Transverse colon (tissue), 4 donors: Measurements from ENCODE around the gene CD40LG. TPM values are rescaled to one million over a fixed set of nuclear protein-coding genes. Genes with fewer than 3 reads are reported as not detected.

Experiments used
- DNase-seq: peaks from one replicate; pipeline ENCODE4 v3.0.0-alpha.2; 2019
- H3K27ac ChIP-seq, 4 donors: fragments of 200-600 bp; sonication (generic); 2 replicates each; pipeline ENCODE4 v1.5.1; 2016 to 2018; ENCODE audit warnings: inconsistent platforms in 4 of 4
- H3K27me3 ChIP-seq: fragments of 200-600 bp; sonication (generic); 2 replicates; pipeline ENCODE4 v1.5.1; 2017; ENCODE audit warnings: inconsistent platforms
- H3K36me3 ChIP-seq, 4 donors: fragments of 200-600 bp; sonication (generic); 2 replicates each; pipeline ENCODE4 v1.5.1; 2017 to 2019; ENCODE audit warnings: inconsistent platforms in 4 of 4
- H3K4me1 ChIP-seq, 4 donors: fragments of 200-600 bp; sonication (generic); 2 replicates each; pipeline ENCODE4 v1.5.1; 2017 to 2020; ENCODE audit warnings: inconsistent platforms in 4 of 4
- H3K4me3 ChIP-seq, 4 donors: fragments of 200-600 bp; sonication (generic); 1 replicate in 1 of 4; 2 replicates in 3 of 4; pipeline versions ENCODE4 v1.5.1 to v1.6.1; 2017 to 2019; ENCODE audit warnings: inconsistent platforms in 4 of 4
- H3K9me3 ChIP-seq, 2 donors: fragments of 200-600 bp; sonication (generic); 2 replicates each; pipeline ENCODE4 v1.5.1; 2017 to 2019; ENCODE audit warnings: inconsistent platforms in 2 of 2
- EP300 ChIP-seq: sonication (generic); formaldehyde crosslinking; IDR thresholded peaks from one replicate; pipeline ENCODE4 v1.6.1; 2017; ENCODE audit warnings: antibody characterized with exemption, low read depth
- POLR2A ChIP-seq: fragments of 450-650 bp; IDR thresholded peaks from one replicate; pipeline ENCODE4 v1.6.1; 2016; ENCODE audit warnings: antibody characterized with exemption, mild to moderate bottlenecking, moderate library complexity
- POLR2AphosphoS5 ChIP-seq, 3 donors: sonication (generic); formaldehyde crosslinking; IDR thresholded peaks; one replicate each; pipeline ENCODE4 v1.6.1; 2016; ENCODE audit warnings: antibody characterized with exemption in 3 of 3
- WGBS, 2 donors: methylation state at CpG; one replicate each; pipeline ENCODE4 v1.1.5; 2018; ENCODE audit warnings: low coverage in 1 of 2; 5-methylcytosine and 5-hydroxymethylcytosine counted together
- in situ Hi-C, 4 donors: fragments of 200-750 bp; cut with MboI; loops; one replicate each; pipeline versions ENCODE4 v1.15.0 to v1.15.1; 2017; ENCODE audit warnings: low sequenced_read_pairs in 3 of 4, low pct_ligation_motif_present in 1 of 4, low pct_unique_long_range_greater_than_20kb in 1 of 4
- intact Hi-C: fragments of 100-400 bp; cut with DNase I; formaldehyde crosslinking; loops from one replicate; pipeline ENCODE4 v1.15.1; 2023; ENCODE audit warnings: low total_unique reads
- total RNA-seq, 4 donors: library from RNA; depleted of rRNA; stranded (reverse); fragments of >200 nt; gene quantifications; one replicate each; pipeline ENCODE4 v1.1.0, GENCODE V29; 2016
- TF ChIP-seq, protein P1 (sequence below), 5 experiments: fragments of 200-600 bp in 3 of 5; fragments of 450-650 bp in 2 of 5; sonication (generic) in 3 of 5; IDR thresholded peaks; 1 replicate in 2 of 5; 2 replicates in 3 of 5; pipeline ENCODE4 v1.5.1; 2016 to 2017; ENCODE audit warnings: antibody characterized with exemption in 5 of 5, inconsistent platforms in 3 of 5, mild to moderate bottlenecking in 2 of 5, moderate library complexity in 1 of 5

The CD40LG gene
- total RNA-seq, 4 donors from 2014 or later, result 0.64 TPM; not detected in 3

DNA sequence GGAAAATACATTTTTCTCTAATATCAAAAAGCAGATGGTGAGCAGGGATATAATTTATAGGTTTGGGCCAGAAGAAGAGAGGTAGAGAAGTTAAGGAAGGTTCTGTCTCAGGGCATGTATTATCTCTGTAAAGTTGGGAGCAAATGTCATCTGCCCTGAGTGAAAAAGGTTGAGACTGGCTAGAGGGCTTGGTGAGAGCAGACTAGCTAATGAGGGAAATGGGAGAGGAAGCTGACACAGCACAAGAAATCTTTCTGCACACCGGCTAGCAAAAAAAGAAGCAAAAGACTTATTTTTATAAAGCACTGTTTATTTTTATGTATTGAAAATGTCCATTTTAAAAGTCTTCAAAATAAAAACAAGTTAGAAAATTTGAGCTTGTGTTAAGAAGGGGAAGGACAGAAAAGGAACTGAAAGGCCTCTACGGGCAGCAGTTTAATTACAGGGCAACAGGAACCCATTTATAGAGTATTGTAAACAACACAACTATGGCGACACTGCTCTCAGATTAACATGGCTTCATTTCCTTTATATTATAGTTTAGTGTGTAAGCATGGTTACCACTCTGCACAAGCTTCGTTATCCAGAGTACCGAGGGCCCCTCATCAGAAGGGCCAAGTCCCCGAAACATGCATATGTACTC lies 17.4 kb downstream of the CD40LG start:
- Histone ChIP-seq H3K4me3 (no peak overlapping the region), H3K27ac (no peak overlapping the region), H3K9me3 (no peaks in the 10 kb centered on the region), H3K36me3 (no peaks in the 10 kb centered on the region), H3K27me3 (no peaks in the 10 kb centered on the region), H3K4me1 (no peaks in the 10 kb centered on the region)
- TF ChIP-seq POLR2A (no peak), EP300 (no peak), POLR2AphosphoS5 (IDR thresholded peaks at IDR 0.05) (no peak)
- TF ChIP-seq, protein P1, sequence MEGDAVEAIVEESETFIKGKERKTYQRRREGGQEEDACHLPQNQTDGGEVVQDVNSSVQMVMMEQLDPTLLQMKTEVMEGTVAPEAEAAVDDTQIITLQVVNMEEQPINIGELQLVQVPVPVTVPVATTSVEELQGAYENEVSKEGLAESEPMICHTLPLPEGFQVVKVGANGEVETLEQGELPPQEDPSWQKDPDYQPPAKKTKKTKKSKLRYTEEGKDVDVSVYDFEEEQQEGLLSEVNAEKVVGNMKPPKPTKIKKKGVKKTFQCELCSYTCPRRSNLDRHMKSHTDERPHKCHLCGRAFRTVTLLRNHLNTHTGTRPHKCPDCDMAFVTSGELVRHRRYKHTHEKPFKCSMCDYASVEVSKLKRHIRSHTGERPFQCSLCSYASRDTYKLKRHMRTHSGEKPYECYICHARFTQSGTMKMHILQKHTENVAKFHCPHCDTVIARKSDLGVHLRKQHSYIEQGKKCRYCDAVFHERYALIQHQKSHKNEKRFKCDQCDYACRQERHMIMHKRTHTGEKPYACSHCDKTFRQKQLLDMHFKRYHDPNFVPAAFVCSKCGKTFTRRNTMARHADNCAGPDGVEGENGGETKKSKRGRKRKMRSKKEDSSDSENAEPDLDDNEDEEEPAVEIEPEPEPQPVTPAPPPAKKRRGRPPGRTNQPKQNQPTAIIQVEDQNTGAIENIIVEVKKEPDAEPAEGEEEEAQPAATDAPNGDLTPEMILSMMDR (IDR thresholded peaks at IDR 0.05), result no peak
- DNase-seq, result no peak
- in situ Hi-C loops, result no loop called here
- WGBS, 2 donors, result 71 to 83% methylated on average over 4 to 6 of the region's 6 CpGs
- intact Hi-C loops, result no loop called here

DNA sequence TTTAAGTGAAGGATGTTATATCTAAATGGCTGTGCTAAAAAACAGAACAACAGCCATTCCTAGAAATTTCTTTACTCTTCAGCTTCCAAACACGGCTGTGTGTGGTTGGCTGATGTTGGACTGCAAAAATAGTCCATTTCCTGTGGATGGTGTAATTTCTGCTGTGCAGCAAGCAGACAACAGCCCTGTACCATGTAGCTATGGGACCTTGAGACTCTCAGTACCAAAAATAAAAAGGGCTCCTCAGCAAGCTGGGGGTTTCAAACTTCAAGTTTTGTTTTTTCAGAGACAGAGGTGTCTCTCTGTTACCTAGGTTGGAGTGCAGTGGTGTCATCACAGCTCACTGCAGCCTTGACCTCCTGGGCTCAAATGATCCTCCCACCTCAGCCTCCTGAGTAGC lies 18.1 kb downstream of the CD40LG start:
- Histone ChIP-seq H3K4me3 (no peak overlapping the region), H3K4me1 (no peaks in the 10 kb centered on the region), H3K27me3 (no peaks in the 10 kb centered on the region), H3K27ac (no peak overlapping the region), H3K9me3 (no peaks in the 10 kb centered on the region), H3K36me3 (no peaks in the 10 kb centered on the region)
- intact Hi-C loops, result no loop called here
- 56% methylated on average over 1 of the region's 1 CpG; no CpG with 5 or more reads in 1 of the 2 donors for WGBS, 2 donors
- TF ChIP-seq POLR2A, result no peak
- TF ChIP-seq EP300, result no peak
- TF ChIP-seq, protein P1 (IDR thresholded peaks at IDR 0.05), result no peak
- no peak for TF ChIP-seq POLR2AphosphoS5 (IDR thresholded peaks at IDR 0.05)
- in situ Hi-C loops, result no loop called here
- DNase-seq, result no peak

DNA sequence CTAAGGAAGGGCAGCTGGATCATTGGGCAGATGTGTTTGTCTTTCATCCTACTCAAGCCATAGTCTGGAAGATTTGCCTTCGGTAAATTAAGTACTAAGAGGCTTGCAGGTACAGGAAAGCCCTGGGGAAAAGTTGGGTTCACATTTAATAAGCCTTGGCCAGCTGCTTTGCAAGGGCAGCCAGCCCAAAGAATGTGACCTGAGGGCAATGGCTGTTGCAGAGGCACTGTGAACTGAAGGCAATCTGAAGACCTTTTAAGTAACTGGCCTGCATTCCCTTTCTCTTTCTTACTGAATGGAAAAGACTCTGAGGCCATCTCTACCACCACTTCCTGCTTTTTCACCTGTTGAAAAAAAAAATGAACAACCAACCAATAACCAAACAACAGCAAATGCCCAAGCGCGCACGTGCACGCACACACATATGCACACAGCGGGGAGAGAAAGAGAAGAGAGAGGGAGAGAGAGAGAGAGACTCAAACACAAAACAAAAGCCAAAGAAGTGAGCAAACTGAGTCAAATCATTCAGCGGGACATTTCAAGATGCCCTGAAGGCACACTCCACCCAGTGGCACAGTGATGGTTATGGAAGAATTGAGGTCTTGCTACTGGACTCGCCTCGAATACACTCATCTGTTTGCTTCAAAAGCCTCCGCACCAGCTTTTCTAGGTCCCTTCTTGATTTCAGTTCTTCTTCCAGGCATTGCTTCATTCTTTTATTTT lies 19.6 kb downstream of the CD40LG start:
- no peaks in the 10 kb centered on the region for H3K4me1 ChIP-seq
- H3K27ac ChIP-seq, result no peak overlapping the region
- WGBS, 2 donors, result 84% methylated on average over 10 of the region's 10 CpGs; no CpG with 5 or more reads in 1 of the 2 donors
- in situ Hi-C loops, result no loop called here
- DNase-seq, result no peak
- TF ChIP-seq EP300 (no peak), POLR2AphosphoS5 (IDR thresholded peaks at IDR 0.05) (no peak), POLR2A (no peak)
- TF ChIP-seq, protein P1 (IDR thresholded peaks at IDR 0.05), result no peak
- no peaks in the 10 kb centered on the region for H3K9me3 ChIP-seq
- H3K27me3 ChIP-seq, result no peaks in the 10 kb centered on the region
- no peaks in the 10 kb centered on the region for H3K36me3 ChIP-seq
- H3K4me3 ChIP-seq, result no peak overlapping the region
- intact Hi-C loops, result no loop called here

- H3K36me3 ChIP-seq, result no peaks in the 10 kb centered on the region
- H3K27ac ChIP-seq, result no peak overlapping the region
- no peaks in the 10 kb centered on the region for H3K4me1 ChIP-seq
- no peaks in the 10 kb centered on the region for H3K9me3 ChIP-seq
- 82 to 100% methylated on average over 2 to 3 of the region's 3 CpGs for WGBS, 2 donors
- in situ Hi-C loops, result no loop called here
- H3K4me3 ChIP-seq, result no peak overlapping the region
- H3K27me3 ChIP-seq, result no peaks in the 10 kb centered on the region
- no peak for DNase-seq
- TF ChIP-seq POLR2AphosphoS5 (IDR thresholded peaks at IDR 0.05) (no peak), POLR2A (no peak), EP300 (no peak)
- TF ChIP-seq, protein P1 (IDR thresholded peaks at IDR 0.05), result no peak
- intact Hi-C loops, result no loop called here
Measured at GRCh38 chrX:136671006-136671610, 23.1 kb downstream of the CD40LG start.
